Measurements from ENCODE around the gene PLLP.
A peak's percentile ranks its signal among the peaks of the same experiment; 100 is the strongest.

Gene PLLP, protein sequence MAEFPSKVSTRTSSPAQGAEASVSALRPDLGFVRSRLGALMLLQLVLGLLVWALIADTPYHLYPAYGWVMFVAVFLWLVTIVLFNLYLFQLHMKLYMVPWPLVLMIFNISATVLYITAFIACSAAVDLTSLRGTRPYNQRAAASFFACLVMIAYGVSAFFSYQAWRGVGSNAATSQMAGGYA

DNA sequence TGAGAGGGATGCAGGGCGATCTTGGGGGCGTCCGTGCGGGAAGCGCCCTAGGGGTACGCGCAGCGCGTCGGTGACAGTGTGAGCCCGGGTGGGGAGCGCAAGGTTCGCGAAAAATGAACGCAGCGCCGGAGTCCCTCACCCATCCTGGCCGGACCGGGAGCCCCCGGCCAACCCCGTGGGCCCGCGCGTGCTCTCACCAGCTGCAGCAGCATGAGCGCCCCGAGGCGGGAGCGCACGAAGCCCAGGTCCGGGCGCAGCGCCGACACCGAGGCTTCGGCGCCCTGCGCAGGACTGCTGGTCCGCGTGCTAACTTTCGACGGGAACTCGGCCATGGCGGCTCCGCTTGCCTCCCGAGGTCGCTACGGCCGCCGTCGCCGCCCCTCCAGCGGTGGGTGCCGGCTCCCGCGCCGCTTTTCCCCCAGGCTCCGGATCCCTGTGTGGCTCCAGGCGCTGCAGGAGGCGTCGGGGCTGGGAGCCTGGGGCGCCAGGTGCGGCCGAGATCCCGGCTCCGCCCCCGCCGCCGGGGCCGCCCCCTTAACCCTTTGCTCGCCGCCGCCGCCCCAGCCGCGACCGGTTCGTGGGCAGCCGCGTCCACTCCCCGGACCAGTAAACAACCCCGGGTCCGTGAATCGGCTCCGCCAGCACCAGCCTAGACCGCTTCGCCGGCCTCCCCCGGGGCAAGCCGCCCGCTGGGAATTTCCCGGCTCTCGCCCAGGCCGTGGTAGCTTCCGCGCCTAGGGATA is at the start of gene PLLP:
PLLP (minus strand) TSS at position 464 of the 743 bp plus-strand sequence; CDS start at position 332, 132 bp downstream.
- peak within 1 kb of the TSS; percentile 57 for H3K4me3 ChIP-seq (ENCODE audit: low read depth, low read length)

DNA sequence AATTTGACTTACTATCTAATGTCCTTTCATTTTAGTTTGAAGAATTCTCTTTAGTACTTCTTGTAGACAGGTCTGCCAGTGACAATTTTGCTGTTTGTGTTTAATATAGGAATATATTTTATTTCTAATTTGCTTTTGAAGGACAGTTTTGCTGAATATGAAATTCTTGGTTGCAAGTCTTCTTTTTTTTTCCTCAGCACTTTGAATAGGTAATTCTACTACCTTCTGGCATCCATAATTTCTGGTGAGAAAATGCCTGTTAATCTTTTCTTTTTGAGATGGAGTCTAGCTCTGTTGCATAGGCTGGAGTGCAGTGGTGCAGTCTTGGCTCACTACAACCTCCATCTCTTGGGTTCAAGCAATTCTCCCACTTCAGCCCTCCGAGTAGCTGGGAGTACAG is 48.9 kb upstream of the PLLP start:
- no peak overlapping the region for H3K4me3 ChIP-seq (ENCODE audit: low read depth, low read length)

GRCh38 chr16:57331355-57331754 is 46.9 kb upstream of the PLLP start:
- no peak overlapping the region for H3K4me3 ChIP-seq (ENCODE audit: low read depth, low read length)

DNA sequence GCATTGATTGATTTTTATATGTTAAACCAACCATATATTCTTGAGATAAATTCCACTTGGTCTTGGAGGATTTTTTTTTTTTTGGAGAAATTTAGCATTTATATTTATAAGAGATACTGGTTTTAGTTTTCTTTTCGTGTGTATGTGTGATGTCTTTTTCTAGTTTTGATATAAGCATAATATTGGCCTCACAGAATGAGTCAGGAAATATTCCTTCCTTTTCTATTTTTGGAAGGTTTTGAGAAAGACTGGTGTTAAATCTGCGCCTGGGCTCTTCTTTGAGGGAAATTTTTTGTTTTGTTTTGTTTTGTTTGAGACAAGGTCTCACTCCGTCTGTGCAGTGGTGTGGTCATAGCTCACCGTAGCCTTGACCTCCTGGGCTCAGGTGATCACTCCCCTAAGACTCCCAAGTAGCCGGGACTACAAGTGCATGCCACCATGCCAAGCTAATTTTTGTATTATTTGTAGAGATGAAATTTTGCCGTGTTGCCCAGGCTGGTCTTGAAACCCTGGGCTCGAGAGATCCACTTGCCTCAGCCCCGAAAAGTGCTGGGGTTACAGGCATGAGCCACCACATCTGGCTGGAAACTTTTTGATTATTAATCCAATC is 45.4 kb upstream of the PLLP start:
- no peak overlapping the region for H3K4me3 ChIP-seq (ENCODE audit: low read depth, low read length)

- H3K4me3 ChIP-seq (ENCODE audit: low read depth, low read length), result no peak overlapping the region
These were observed 41.0 kb upstream of the PLLP start for GRCh38 chr16:57325458-57325857.

DNA sequence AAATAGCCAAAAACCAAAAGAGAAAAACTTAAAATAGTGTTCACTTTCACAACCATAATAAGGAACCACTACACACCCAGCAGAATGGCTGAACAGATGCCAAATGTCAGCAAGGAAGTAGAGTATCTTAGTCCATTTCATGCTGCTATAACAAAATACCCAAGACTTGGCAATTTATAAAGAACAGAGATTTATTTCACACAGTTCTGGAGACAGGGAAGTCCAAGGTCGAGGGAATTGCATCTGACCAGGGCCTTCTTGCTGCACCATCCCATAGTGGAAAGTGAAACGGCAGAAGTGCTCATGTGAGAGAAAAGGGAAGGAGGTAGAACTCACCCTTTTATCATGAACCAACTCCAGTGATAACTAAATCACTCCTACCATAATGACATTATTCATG is 40.3 kb upstream of the PLLP start:
- H3K4me3 ChIP-seq (ENCODE audit: low read depth, low read length), result no peak overlapping the region

DNA sequence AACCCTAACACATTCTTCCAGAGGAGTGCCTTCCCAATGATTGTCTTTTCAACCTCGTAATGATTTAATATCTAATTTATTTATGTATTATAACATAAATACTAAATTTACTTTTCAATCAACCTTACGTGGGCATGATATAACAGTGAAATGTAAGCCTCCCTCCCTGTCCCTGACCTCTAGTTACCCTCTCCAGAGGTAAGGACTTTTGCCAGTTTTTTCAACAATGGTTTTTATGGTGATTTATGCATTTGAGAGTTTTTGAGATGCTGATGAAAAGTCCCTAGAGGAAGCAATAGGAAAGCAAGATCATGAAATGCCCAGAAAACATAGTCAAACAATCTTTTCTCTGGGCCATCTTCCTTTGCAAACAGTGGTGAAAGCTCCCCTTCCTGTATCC is 35.2 kb upstream of the PLLP start:
- no peak overlapping the region for H3K4me3 ChIP-seq (ENCODE audit: low read depth, low read length)

GRCh38 chr16:57318240-57318970 is 33.9 kb upstream of the PLLP start:
- no peak overlapping the region for H3K4me3 ChIP-seq (ENCODE audit: low read depth, low read length)

DNA sequence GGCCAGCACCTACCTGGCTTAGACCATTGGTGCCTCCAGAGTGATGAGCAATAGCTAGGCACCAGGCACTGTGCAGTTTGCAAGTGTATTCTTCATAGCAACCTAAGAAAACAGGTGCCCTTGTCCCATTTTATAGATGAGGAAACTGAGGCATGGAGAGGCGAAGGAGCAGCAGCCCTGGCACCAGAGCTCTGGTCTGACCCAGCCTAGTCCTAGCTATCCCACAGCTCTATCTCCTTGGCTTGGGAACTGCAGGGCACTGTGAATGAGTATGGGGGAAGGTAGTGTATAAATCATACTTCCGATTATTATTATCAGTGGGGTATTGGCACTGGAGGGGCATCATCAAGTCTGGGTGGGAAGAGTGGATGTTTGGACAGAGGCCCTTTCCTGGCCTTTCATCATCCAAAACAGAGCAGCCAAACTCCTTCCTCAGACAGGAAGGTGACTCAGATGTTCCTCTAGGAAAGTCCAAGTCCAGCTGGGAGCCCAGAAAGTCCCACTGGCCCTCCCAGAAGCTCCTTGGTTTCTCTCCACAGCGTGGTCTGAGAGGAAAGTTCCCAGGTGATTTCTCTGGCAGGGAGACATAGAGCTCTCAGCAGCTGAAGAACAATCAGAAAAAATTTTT is 32.0 kb upstream of the PLLP start:
- H3K4me3 ChIP-seq (ENCODE audit: low read depth, low read length), result no peak overlapping the region

GRCh38 chr16:57315416-57315815 is 30.9 kb upstream of the PLLP start:
- no peak overlapping the region for H3K4me3 ChIP-seq (ENCODE audit: low read depth, low read length)

- no peak overlapping the region for H3K4me3 ChIP-seq (ENCODE audit: low read depth, low read length)
These were observed 29.8 kb upstream of the PLLP start for GRCh38 chr16:57314161-57314785.

GRCh38 chr16:57313509-57313908 is 29.0 kb upstream of the PLLP start:
- H3K4me3 ChIP-seq (ENCODE audit: low read depth, low read length), result no peak overlapping the region

DNA sequence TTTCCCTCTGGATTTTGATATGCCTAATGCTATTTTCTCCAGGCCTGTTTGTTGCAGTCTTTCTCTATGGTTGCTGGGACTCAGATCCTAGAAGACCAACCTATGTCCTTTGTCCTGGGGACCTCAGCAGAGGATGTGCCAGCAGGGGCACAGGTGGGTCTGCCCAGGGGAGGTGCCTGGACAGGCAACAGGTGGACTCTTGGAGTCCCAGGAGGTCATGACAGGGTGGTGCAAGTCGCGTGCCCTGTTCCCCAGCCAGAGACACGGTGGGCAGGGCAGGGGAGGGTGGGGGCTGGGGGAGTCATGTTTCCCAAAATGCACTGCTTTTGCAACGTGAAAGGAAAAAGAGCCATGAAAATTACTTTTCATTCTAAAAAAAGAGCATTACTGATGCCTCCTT is 26.3 kb upstream of the PLLP start:
- H3K4me3 ChIP-seq (ENCODE audit: low read depth, low read length), result no peak overlapping the region

GRCh38 chr16:57308041-57308440 is 23.6 kb upstream of the PLLP start:
- no peak overlapping the region for H3K4me3 ChIP-seq (ENCODE audit: low read depth, low read length)

GRCh38 chr16:57307365-57307764 is 22.9 kb upstream of the PLLP start:
- no peak overlapping the region for H3K4me3 ChIP-seq (ENCODE audit: low read depth, low read length)

- no peak overlapping the region for H3K4me3 ChIP-seq (ENCODE audit: low read depth, low read length)
These were observed 22.3 kb upstream of the PLLP start for GRCh38 chr16:57306676-57307341.

DNA sequence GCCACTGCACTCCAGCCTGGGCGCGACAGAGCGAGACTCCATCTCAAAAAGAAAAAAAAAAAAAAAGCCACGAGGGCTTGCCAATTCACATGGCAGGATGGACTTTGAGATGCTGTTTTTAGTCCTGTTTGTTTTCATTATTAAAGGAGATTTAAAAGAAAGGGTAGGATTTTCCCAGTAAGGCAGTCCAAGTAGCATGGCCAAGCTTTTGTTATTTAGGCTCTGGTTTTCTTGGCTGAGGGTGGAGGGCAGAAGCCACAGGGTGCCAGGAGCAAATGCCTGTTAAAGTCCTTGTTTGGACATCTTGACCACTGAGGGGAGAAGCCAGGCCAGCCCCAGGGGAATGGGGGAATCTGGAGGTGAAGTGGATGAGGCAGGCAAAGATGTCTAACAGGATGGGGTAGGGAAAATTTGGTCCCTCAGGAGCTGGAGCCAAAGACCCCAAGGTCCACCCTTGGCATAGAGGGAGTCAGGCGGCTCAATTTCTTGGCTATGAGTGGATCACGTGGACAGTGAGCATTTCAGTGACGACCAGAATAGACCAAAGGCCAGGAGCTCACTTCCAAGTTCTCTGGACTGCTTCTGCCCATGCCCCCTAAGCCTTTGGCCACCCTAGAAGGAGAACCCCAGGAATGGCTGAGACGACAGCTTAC is 20.8 kb upstream of the PLLP start:
- H3K4me3 ChIP-seq (ENCODE audit: low read depth, low read length), result no peak overlapping the region

- H3K4me3 ChIP-seq (ENCODE audit: low read depth, low read length), result no peak overlapping the region
These were observed 19.9 kb upstream of the PLLP start for GRCh38 chr16:57304169-57305061.

DNA sequence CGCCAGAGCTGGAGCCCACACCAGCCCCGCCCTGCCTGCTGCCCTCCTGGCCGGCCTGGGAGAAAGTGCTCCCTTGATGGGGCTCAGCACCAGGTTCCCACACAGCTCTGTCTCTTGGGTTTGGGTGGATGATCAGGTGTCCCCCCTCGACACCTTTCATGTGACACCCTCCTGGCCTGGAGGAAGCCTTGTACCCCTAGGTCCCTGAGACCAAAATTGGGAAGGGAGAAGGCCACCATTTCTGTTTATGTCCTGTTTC is 19.4 kb upstream of the PLLP start:
- no peak overlapping the region for H3K4me3 ChIP-seq (ENCODE audit: low read depth, low read length)

Measured in iPS-11a (cell line).